Epithelial cell of prostate (primary cell): ENCODE data around the gene TXNDC9.
"Not testable (repeated sequence)": the region's sequence is repeated elsewhere in the genome, so short reads cannot be mapped to it uniquely, and the experiment has no call there.

Source experiments
- DNase-seq: peaks from one replicate; pipeline ENCODE4 v3.0.0-alpha.2; 2011; ENCODE audit warnings: low read depth, low spot score
- H3K27ac ChIP-seq: fragments of 450-650 bp; 2 replicates; pipeline ENCODE4 v1.5.1; 2017; ENCODE audit warnings: mild to moderate bottlenecking

TXNDC9 gene

GRCh38 chr2:99335911-99336803, at the start of gene TXNDC9:
Gene TXNDC9, minus strand, starts transcription at chr2:99336333. Its CDS starts 3,123 bp downstream, at chr2:99333210.
- peak; percentile 99 for DNase-seq
- peak within 1 kb of the TSS; percentile 93 for H3K27ac ChIP-seq

- DNase-seq, result no peak
- H3K27ac ChIP-seq, result no peak overlapping the region
These were observed 46.0 kb upstream of the TXNDC9 start for GRCh38 chr2:99382143-99382542.

GRCh38 chr2:99380376-99381010, 44.4 kb upstream of the TXNDC9 start:
- no peak for DNase-seq
- H3K27ac ChIP-seq, result no peak overlapping the region

- no peak overlapping the region for H3K27ac ChIP-seq
These were observed 41.7 kb upstream of the TXNDC9 start for GRCh38 chr2:99377879-99378278.

GRCh38 chr2:99376254-99376864, 40.2 kb upstream of the TXNDC9 start:
- no peak for DNase-seq
- H3K27ac ChIP-seq, result no peak overlapping the region

More at GRCh38 chr2:99377879-99378278, 41.7 kb upstream of the TXNDC9 start:
- no peak for DNase-seq

GRCh38 chr2:99374747-99375146, 38.6 kb upstream of the TXNDC9 start:
- no peak overlapping the region for H3K27ac ChIP-seq
- no peak for DNase-seq

- no peak for DNase-seq
- H3K27ac ChIP-seq, result no peak overlapping the region
These were observed 37.0 kb upstream of the TXNDC9 start for GRCh38 chr2:99373144-99373543.

- DNase-seq, H3K27ac ChIP-seq: not testable (repeated sequence)
These were observed 32.7 kb upstream of the TXNDC9 start for GRCh38 chr2:99368854-99369253.

- DNase-seq, result no peak
- H3K27ac ChIP-seq, result no peak overlapping the region
These were observed 29.5 kb upstream of the TXNDC9 start for GRCh38 chr2:99365661-99366060.

- no peak overlapping the region for H3K27ac ChIP-seq
- no peak for DNase-seq
These were observed 20.7 kb upstream of the TXNDC9 start for GRCh38 chr2:99356853-99357252.

GRCh38 chr2:99354825-99355224, 18.7 kb upstream of the TXNDC9 start:
- not testable (repeated sequence) for DNase-seq, H3K27ac ChIP-seq

- no peak overlapping the region for H3K27ac ChIP-seq
- DNase-seq, result no peak
These were observed 17.9 kb upstream of the TXNDC9 start for GRCh38 chr2:99354070-99354469.

- no peak for DNase-seq
- no peak overlapping the region for H3K27ac ChIP-seq
These were observed 14.1 kb upstream of the TXNDC9 start for GRCh38 chr2:99350194-99350593.

GRCh38 chr2:99348173-99348572, 12.0 kb upstream of the TXNDC9 start:
- no peak for DNase-seq
- no peak overlapping the region for H3K27ac ChIP-seq

- H3K27ac ChIP-seq, result no peak overlapping the region
- DNase-seq, result no peak
These were observed 10.1 kb upstream of the TXNDC9 start for GRCh38 chr2:99346218-99346617.

GRCh38 chr2:99345446-99345845, 9.3 kb upstream of the TXNDC9 start:
- not testable (repeated sequence) for H3K27ac ChIP-seq, DNase-seq

GRCh38 chr2:99342536-99342935, 6.4 kb upstream of the TXNDC9 start:
- H3K27ac ChIP-seq, result no peak overlapping the region
- DNase-seq, result no peak

GRCh38 chr2:99340669-99341236, 4.6 kb upstream of the TXNDC9 start:
- DNase-seq, result no peak

GRCh38 chr2:99338029-99338585, 2.0 kb upstream of the TXNDC9 start:
- H3K27ac ChIP-seq, result peak overlapping the region; percentile 93
- DNase-seq, result no peak

More at GRCh38 chr2:99340669-99341236, 4.6 kb upstream of the TXNDC9 start:
- H3K27ac ChIP-seq, result peak overlapping the region; percentile 14
